ENCODE data around the gene DDHD1. TPM values are rescaled to one million over a fixed set of nuclear protein-coding genes. Genes with fewer than 3 reads are reported as not detected.

The DDHD1 gene
- total and polyA plus RNA-seq, 2 experiments from 2014 or later = 11.2 to 28.9 TPM

- Histone ChIP-seq H3K27ac (ENCODE audit: low read depth) (no peak overlapping the region), H4K20me1 (replicated peaks; ENCODE audit: insufficient read depth) (no peaks in the 10 kb centered on the region), H3F3A (replicated peaks; ENCODE audit: low read depth) (no peaks in the 10 kb centered on the region), H3K9me2 (ENCODE audit: insufficient read depth) (no peaks in the 10 kb centered on the region; the same call in 1 of the 2 replicates), H3K4me1 (ENCODE audit: insufficient read depth) (no peaks in the 10 kb centered on the region), H3K36me3 (ENCODE audit: insufficient read depth) (no peaks in the 10 kb centered on the region), H3K4me3 (no peak overlapping the region), H2AFZ (no peak overlapping the region), H3K79me2 (replicated peaks; ENCODE audit: insufficient read depth) (peaks cover 45% of the 10 kb centered on the region), H3K27me3 (ENCODE audit: insufficient read depth) (no peaks in the 10 kb centered on the region), H3K4me2 (no peak overlapping the region)
- TF ChIP-seq REST (IDR thresholded peaks at IDR 0.05; ENCODE audit: unreplicated experiment) (no peak), EZH2phosphoT487 (IDR thresholded peaks at IDR 0.05; ENCODE audit: unreplicated experiment) (no peak), ZNF462 (CRISPR knock-in tag; IDR thresholded peaks at IDR 0.05) (no peak), STAT1 (IDR thresholded peaks at IDR 0.05; ENCODE audit: unreplicated experiment) (no peak), ZNF114 (CRISPR knock-in tag; IDR thresholded peaks at IDR 0.05) (no peak), NANOG (IDR thresholded peaks at IDR 0.05; ENCODE audit: borderline replicate concordance) (no peak), ZNF331 (CRISPR knock-in tag; IDR thresholded peaks at IDR 0.05; ENCODE audit: low read depth) (no peak), POLR2AphosphoS5 (IDR thresholded peaks at IDR 0.05; ENCODE audit: low read depth) (no peak), JUNB (IDR thresholded peaks at IDR 0.05; ENCODE audit: unreplicated experiment) (no peak), ETS1 (IDR thresholded peaks at IDR 0.05) (no peak), EZH2 (IDR thresholded peaks at IDR 0.05; ENCODE audit: low read depth, unreplicated experiment) (no peak), CREB1 (CRISPR knock-in tag; IDR thresholded peaks at IDR 0.05; ENCODE audit: low read depth) (no peak), CTCF (conservative IDR thresholded peaks at IDR 0.05; ENCODE audit: low read depth in 2 of 2) (no peak)
- Mint-ChIP-seq H3K36me3 (ENCODE audit: low read depth) (peaks cover 11% of the 10 kb centered on the region; the same call in 2 of the 3 replicates), H3K27ac (no peak overlapping the region), H3K4me1 (no peaks in the 10 kb centered on the region), H3K4me3 (no peak overlapping the region), H3K27me3 (ENCODE audit: insufficient read depth, low read depth, poor library complexity) (peaks cover 9% of the 10 kb centered on the region), H3K9me3 (peaks cover 15% of the 10 kb centered on the region; the same call in 2 of the 3 replicates)
- DNase-seq (ENCODE audit: low spot score) = no peak
- no peak for ATAC-seq
Observed at GRCh38 chr14:53124786-53125185, 28.3 kb downstream of the DDHD1 start.

Data from GM23338 (cell line).